HEK293 (cell line): ENCODE measurements around the gene PIPOX.
A peak's percentile ranks its signal among the peaks of the same experiment; 100 is the strongest.

Source experiments
- CTCF ChIA-PET: fragments of 350-600 bp; formaldehyde crosslinking; extraction: SDS; loops from one replicate; lab custom pipeline; 2021; ENCODE audit warnings: antibody characterized with exemption; lab: Yijun Ruan, JAX
- POLR2A ChIA-PET: fragments of 300-600 bp; formaldehyde crosslinking; extraction: SDS; loops from one replicate; lab custom pipeline; 2020; ENCODE audit warnings: antibody characterized with exemption, inconsistent platforms; lab: Yijun Ruan, JAX
- H3K27ac ChIP-seq: fragments of 200-500 bp; sonication (Bioruptor generic); 2 replicates; pipeline ENCODE4 v1.5.1; 2014; ENCODE audit warnings: low read depth, low read length, control low read depth, inconsistent platforms; ENCODE audit errors: extremely low read depth
- H3K36me3 ChIP-seq, 2 experiments: fragments of 200-500 bp in 1 of 2; sonication (Bioruptor generic) in 1 of 2; 1 replicate in 1 of 2; 2 replicates in 1 of 2; pipeline ENCODE4 v1.5.1; 2014 to 2017; ENCODE audit warnings: inconsistent platforms in 2 of 2, low read length in 2 of 2; ENCODE audit not compliant: control insufficient read depth in 2 of 2, insufficient read depth in 1 of 2
- H3K4me1 ChIP-seq: fragments of 200-500 bp; sonication (Bioruptor generic); 2 replicates; pipeline ENCODE4 v1.5.1; 2014; ENCODE audit warnings: mild to moderate bottlenecking, low read length, inconsistent platforms; ENCODE audit not compliant: control insufficient read depth, insufficient read depth
- H3K4me3 ChIP-seq: 2 replicates; pipeline ENCODE4 v1.5.1; 2011; ENCODE audit warnings: low read depth, mild to moderate bottlenecking, control low read depth, low read length, moderate library complexity
- H3K9me3 ChIP-seq: fragments of 200-500 bp; sonication (Bioruptor generic); 2 replicates; pipeline ENCODE4 v1.5.1; 2014; ENCODE audit warnings: low read depth, low read length, inconsistent platforms; ENCODE audit not compliant: control insufficient read depth, insufficient read depth
- GLIS1 ChIP-seq: fragments of 450-650 bp; formaldehyde crosslinking; IDR thresholded peaks from 2 replicates; pipeline ENCODE4 v1.5.1; 2016; ENCODE audit warnings: missing biosample characterization, missing genetic modification characterization
- REPIN1 ChIP-seq: fragments of 450-650 bp; formaldehyde crosslinking; IDR thresholded peaks from 2 replicates; pipeline ENCODE4 v1.5.1; 2017; ENCODE audit warnings: missing biosample characterization, missing genetic modification characterization, low read depth
- ZBTB20 ChIP-seq: fragments of 450-650 bp; formaldehyde crosslinking; IDR thresholded peaks from 2 replicates; pipeline ENCODE4 v1.5.1; 2016; ENCODE audit warnings: missing biosample characterization, missing genetic modification characterization
- ZBTB8A ChIP-seq: fragments of 450-650 bp; formaldehyde crosslinking; IDR thresholded peaks from 2 replicates; pipeline ENCODE4 v1.5.1; 2016; ENCODE audit warnings: missing biosample characterization, missing genetic modification characterization
- ZNF146 ChIP-seq: fragments of 450-650 bp; formaldehyde crosslinking; IDR thresholded peaks from 2 replicates; pipeline ENCODE4 v1.5.1; 2016; ENCODE audit warnings: missing biosample characterization, missing genetic modification characterization
- ZNF169 ChIP-seq: fragments of 450-650 bp; formaldehyde crosslinking; IDR thresholded peaks from 2 replicates; pipeline ENCODE4 v1.5.1; 2016; ENCODE audit warnings: missing biosample characterization, missing genetic modification characterization
- ZNF561 ChIP-seq: fragments of 450-650 bp; IDR thresholded peaks from 2 replicates; pipeline ENCODE4 v1.5.1; 2018; ENCODE audit warnings: missing biosample characterization, missing genetic modification characterization, borderline replicate concordance
- ZNF629 ChIP-seq: fragments of 450-650 bp; formaldehyde crosslinking; IDR thresholded peaks from 2 replicates; pipeline ENCODE4 v1.5.1; 2017; ENCODE audit warnings: missing biosample characterization, missing genetic modification characterization
- ZNF791 ChIP-seq: fragments of 450-650 bp; formaldehyde crosslinking; IDR thresholded peaks from 2 replicates; pipeline ENCODE4 v1.5.1; 2016; ENCODE audit warnings: missing biosample characterization, missing genetic modification characterization
- ZNF792 ChIP-seq: fragments of 450-650 bp; formaldehyde crosslinking; IDR thresholded peaks from 2 replicates; pipeline ENCODE4 v1.5.1; 2016; ENCODE audit warnings: missing biosample characterization, missing genetic modification characterization
- ZSCAN23 ChIP-seq: fragments of 450-650 bp; formaldehyde crosslinking; IDR thresholded peaks from 2 replicates; pipeline ENCODE4 v1.5.1; 2016; ENCODE audit warnings: missing biosample characterization, missing genetic modification characterization
- TF ChIP-seq, protein P1 (sequence below): fragments of 450-650 bp; formaldehyde crosslinking; IDR thresholded peaks from 2 replicates; pipeline ENCODE4 v1.5.1; 2016; ENCODE audit warnings: missing biosample characterization, missing genetic modification characterization
- TF ChIP-seq, protein P2 (sequence below): fragments of 450-650 bp; formaldehyde crosslinking; IDR thresholded peaks from 2 replicates; pipeline ENCODE4 v1.5.1; 2016; ENCODE audit warnings: missing biosample characterization, missing genetic modification characterization, low read depth
- TF ChIP-seq, protein P3 (sequence below): fragments of 450-650 bp; formaldehyde crosslinking; IDR thresholded peaks from 2 replicates; pipeline ENCODE4 v1.5.1; 2016; ENCODE audit warnings: missing biosample characterization, missing genetic modification characterization
- TF ChIP-seq, protein P4 (sequence below): fragments of 450-650 bp; formaldehyde crosslinking; IDR thresholded peaks from 2 replicates; pipeline ENCODE4 v1.5.1; 2016; ENCODE audit warnings: missing biosample characterization, missing genetic modification characterization
- TF ChIP-seq, protein P5 (sequence below): fragments of 450-650 bp; formaldehyde crosslinking; IDR thresholded peaks from 2 replicates; pipeline ENCODE4 v1.5.1; 2016; ENCODE audit warnings: missing biosample characterization, missing genetic modification characterization
- TF ChIP-seq, protein P6 (sequence below): fragments of 450-650 bp; formaldehyde crosslinking; IDR thresholded peaks from 2 replicates; pipeline ENCODE4 v1.5.1; 2016; ENCODE audit warnings: missing biosample characterization, missing genetic modification characterization
- TF ChIP-seq, protein P7 (sequence below): fragments of 450-650 bp; formaldehyde crosslinking; IDR thresholded peaks from 2 replicates; pipeline ENCODE4 v1.5.1; 2017; ENCODE audit warnings: missing biosample characterization, missing genetic modification characterization

The PIPOX gene

DNA sequence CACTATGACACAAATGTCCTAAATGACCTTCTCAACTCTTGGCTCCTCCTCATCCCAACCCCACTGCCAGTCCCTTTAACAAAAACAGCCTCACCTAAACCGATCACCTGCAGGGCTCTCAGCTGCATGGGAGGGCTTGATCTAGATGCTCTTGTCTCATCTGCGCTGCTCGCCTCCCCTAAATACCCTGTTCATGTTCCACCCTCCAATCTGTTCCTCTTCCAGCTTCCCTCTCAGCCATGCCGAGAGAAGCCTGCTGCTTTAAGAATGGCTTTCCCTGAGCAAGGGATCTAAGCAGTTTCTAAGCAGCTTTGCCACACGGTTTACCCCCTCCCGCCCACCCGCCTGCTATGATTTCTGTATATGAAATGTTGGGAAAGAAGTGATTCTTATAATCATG lies 23.7 kb downstream of the PIPOX start (continued):
- no peak for TF ChIP-seq ZBTB20 (tag by site-specific recombination)

DNA sequence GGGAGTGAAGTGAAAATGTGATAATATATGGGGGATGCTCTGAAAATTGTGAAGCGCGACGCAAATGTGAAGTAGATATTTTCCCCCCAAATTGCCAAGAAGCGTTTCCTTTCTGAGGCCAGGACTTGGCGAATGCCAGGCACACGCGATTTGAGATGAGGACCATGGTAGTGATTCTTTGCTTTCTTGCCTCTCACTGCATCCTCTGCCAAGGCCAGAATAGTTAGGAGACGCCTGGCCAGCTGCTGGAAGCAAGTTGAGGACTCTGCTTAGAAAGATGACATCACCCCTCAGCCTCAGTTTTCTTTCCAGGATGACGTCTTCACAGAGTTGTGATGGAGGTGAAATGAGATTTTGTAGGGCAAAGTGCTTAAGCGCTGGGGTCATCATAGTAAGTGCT lies 25.9 kb downstream of the PIPOX start:
- H3K9me3 ChIP-seq, result no peaks in the 10 kb centered on the region
- H3K4me1 ChIP-seq, result no peaks in the 10 kb centered on the region
- no peak for TF ChIP-seq ZNF561 (tag by site-specific recombination)
- TF ChIP-seq ZNF792 (tag by site-specific recombination), result no peak
- TF ChIP-seq ZNF169, result no peak
- TF ChIP-seq, protein P1, sequence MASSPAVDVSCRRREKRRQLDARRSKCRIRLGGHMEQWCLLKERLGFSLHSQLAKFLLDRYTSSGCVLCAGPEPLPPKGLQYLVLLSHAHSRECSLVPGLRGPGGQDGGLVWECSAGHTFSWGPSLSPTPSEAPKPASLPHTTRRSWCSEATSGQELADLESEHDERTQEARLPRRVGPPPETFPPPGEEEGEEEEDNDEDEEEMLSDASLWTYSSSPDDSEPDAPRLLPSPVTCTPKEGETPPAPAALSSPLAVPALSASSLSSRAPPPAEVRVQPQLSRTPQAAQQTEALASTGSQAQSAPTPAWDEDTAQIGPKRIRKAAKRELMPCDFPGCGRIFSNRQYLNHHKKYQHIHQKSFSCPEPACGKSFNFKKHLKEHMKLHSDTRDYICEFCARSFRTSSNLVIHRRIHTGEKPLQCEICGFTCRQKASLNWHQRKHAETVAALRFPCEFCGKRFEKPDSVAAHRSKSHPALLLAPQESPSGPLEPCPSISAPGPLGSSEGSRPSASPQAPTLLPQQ (tag by site-specific recombination), result no peak
- TF ChIP-seq ZBTB8A (tag by site-specific recombination), result no peak
- peak; percentile 42; the same call in 1 of the 2 replicates for TF ChIP-seq ZNF629 (tag by site-specific recombination)
- no peak for TF ChIP-seq ZNF791 (tag by site-specific recombination)
- TF ChIP-seq, protein P2, sequence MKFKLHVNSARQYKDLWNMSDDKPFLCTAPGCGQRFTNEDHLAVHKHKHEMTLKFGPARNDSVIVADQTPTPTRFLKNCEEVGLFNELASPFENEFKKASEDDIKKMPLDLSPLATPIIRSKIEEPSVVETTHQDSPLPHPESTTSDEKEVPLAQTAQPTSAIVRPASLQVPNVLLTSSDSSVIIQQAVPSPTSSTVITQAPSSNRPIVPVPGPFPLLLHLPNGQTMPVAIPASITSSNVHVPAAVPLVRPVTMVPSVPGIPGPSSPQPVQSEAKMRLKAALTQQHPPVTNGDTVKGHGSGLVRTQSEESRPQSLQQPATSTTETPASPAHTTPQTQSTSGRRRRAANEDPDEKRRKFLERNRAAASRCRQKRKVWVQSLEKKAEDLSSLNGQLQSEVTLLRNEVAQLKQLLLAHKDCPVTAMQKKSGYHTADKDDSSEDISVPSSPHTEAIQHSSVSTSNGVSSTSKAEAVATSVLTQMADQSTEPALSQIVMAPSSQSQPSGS (tag by site-specific recombination), result peak; percentile 76; the same call in 1 of the 2 replicates
- ChIA-PET POLR2A (no interaction called here), CTCF (interaction anchor here (0.6 to 1.9 kb wide), 3 partner anchors 11 to 111 kb away, joined by 3 to 8 read pairs (median 6); no protein-coding TSS in a partner anchor)
- H3K36me3 ChIP-seq, result no peaks in the 10 kb centered on the region
- no peak overlapping the region for H3K4me3 ChIP-seq
- H3K27ac ChIP-seq, result no peak overlapping the region

DNA sequence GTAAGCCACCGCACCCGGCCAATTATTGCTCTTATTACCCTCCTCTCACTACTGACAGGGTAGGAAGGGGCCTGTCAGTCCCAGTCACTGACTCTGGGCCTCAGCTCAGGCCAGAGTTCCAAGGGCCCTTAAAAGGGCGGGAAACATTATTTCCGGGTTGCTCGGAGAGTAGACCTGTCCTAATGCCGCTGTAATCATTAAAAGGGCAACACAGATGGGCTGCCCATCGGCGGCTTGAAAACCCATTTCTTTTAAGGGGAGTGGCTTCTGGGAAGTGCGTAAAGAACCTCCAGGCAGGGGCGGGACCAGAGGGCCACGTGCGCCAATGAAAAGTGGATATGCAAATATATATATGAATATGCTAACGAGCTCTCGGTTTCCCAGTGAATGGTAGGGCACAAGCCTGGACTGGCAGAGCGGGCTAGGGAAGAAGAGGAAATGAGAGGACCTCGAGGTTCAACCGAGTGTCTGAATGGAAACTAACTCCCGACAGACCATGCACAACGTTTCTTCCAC lies 26.6 kb downstream of the PIPOX start:
- no peaks in the 10 kb centered on the region for H3K36me3 ChIP-seq
- no peaks in the 10 kb centered on the region for H3K4me1 ChIP-seq
- no peaks in the 10 kb centered on the region for H3K9me3 ChIP-seq
- ChIA-PET POLR2A (no interaction called here), CTCF (interaction anchor here (1.9 kb wide), 1 partner anchor 47 kb away, joined by 8 read pairs; no protein-coding TSS in a partner anchor)
- TF ChIP-seq, protein P3, sequence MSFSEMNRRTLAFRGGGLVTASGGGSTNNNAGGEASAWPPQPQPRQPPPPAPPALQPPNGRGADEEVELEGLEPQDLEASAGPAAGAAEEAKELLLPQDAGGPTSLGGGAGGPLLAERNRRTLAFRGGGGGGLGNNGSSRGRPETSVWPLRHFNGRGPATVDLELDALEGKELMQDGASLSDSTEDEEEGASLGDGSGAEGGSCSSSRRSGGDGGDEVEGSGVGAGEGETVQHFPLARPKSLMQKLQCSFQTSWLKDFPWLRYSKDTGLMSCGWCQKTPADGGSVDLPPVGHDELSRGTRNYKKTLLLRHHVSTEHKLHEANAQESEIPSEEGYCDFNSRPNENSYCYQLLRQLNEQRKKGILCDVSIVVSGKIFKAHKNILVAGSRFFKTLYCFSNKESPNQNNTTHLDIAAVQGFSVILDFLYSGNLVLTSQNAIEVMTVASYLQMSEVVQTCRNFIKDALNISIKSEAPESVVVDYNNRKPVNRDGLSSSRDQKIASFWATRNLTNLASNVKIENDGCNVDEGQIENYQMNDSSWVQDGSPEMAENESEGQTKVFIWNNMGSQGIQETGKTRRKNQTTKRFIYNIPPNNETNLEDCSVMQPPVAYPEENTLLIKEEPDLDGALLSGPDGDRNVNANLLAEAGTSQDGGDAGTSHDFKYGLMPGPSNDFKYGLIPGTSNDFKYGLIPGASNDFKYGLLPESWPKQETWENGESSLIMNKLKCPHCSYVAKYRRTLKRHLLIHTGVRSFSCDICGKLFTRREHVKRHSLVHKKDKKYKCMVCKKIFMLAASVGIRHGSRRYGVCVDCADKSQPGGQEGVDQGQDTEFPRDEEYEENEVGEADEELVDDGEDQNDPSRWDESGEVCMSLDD, result no peak
- TF ChIP-seq ZNF146 (tag by site-specific recombination) (no peak), ZSCAN23 (tag by site-specific recombination) (no peak)
- no peak overlapping the region for H3K4me3 ChIP-seq
- H3K27ac ChIP-seq, result no peak overlapping the region

DNA sequence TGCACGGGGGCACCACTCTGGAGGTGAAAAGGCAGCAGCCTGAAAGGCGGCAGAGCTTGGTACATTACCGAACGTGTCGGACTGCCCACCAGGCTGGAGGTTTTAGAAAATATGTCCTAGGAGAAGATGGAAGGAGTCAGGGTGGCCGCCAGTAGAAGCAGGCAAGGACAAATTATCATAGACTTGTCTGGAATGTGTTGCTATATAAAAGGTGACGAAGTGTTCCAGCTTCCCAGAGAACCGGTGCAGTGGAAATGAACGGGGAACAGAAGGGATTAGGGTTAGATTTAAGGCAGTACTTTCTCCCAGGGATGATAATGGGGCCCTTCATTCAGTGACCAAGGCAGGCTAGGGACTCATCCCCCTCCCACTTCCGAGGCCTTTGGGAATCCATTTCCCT lies 27.4 kb downstream of the PIPOX start:
- H3K27ac ChIP-seq, result no peak overlapping the region
- POLR2A ChIA-PET, result no interaction called here
- CTCF ChIA-PET, result interaction anchor here (0.7 to 1.9 kb wide), 2 partner anchors 46 to 343 kb away, joined by 3 to 8 read pairs; no protein-coding TSS in a partner anchor

More for the DNA sequence above, 27.4 kb downstream of the PIPOX start:
- Histone ChIP-seq H3K4me3 (no peak overlapping the region), H3K9me3 (no peaks in the 10 kb centered on the region), H3K4me1 (no peaks in the 10 kb centered on the region)
- TF ChIP-seq, protein P4, sequence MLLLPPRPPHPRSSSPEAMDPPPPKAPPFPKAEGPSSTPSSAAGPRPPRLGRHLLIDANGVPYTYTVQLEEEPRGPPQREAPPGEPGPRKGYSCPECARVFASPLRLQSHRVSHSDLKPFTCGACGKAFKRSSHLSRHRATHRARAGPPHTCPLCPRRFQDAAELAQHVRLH (tag by site-specific recombination), result no peak
- TF ChIP-seq REPIN1 (tag by site-specific recombination), result no peak
- TF ChIP-seq, protein P5, sequence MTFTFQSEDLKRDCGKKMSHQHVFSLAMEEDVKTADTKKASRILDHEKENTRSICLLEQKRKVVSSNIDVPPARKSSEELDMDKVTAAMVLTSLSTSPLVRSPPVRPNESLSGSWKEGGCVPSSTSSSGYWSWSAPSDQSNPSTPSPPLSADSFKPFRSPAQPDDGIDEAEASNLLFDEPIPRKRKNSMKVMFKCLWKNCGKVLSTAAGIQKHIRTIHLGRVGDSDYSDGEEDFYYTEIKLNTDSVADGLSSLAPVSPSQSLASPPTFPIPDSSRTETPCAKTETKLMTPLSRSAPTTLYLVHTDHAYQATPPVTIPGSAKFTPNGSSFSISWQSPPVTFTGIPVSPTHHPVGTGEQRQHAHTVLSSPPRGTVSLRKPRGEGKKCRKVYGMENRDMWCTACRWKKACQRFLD (tag by site-specific recombination), result no peak
- TF ChIP-seq, protein P6, sequence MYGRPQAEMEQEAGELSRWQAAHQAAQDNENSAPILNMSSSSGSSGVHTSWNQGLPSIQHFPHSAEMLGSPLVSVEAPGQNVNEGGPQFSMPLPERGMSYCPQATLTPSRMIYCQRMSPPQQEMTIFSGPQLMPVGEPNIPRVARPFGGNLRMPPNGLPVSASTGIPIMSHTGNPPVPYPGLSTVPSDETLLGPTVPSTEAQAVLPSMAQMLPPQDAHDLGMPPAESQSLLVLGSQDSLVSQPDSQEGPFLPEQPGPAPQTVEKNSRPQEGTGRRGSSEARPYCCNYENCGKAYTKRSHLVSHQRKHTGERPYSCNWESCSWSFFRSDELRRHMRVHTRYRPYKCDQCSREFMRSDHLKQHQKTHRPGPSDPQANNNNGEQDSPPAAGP, result no peak
- TF ChIP-seq GLIS1 (tag by site-specific recombination), result no peak
- TF ChIP-seq, protein P7, sequence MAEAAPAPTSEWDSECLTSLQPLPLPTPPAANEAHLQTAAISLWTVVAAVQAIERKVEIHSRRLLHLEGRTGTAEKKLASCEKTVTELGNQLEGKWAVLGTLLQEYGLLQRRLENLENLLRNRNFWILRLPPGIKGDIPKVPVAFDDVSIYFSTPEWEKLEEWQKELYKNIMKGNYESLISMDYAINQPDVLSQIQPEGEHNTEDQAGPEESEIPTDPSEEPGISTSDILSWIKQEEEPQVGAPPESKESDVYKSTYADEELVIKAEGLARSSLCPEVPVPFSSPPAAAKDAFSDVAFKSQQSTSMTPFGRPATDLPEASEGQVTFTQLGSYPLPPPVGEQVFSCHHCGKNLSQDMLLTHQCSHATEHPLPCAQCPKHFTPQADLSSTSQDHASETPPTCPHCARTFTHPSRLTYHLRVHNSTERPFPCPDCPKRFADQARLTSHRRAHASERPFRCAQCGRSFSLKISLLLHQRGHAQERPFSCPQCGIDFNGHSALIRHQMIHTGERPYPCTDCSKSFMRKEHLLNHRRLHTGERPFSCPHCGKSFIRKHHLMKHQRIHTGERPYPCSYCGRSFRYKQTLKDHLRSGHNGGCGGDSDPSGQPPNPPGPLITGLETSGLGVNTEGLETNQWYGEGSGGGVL, result no peak
- TF ChIP-seq, all 188 proteins: peak for 0
- no peaks in the 10 kb centered on the region for H3K36me3 ChIP-seq
